ENCODE measurements around the gene ALAD. TPM values are rescaled to one million over a fixed set of nuclear protein-coding genes. Genes with fewer than 3 reads are reported as not detected.

ALAD gene
- total and polyA plus RNA-seq, 2 of the 13 experiments (the other 11 are each of a cell fraction or from before 2014, with no cell fraction given): 21.8 to 30.1 TPM

- TF ChIP-seq MNT (IDR thresholded peaks at IDR 0.05) (no peak), ZBTB7A (CRISPR knock-in tag; IDR thresholded peaks at IDR 0.05) (no peak), SNAPC4 (CRISPR knock-in tag; IDR thresholded peaks at IDR 0.05) (no peak), PRPF4 (IDR thresholded peaks at IDR 0.05; ENCODE audit: low read depth, low read length, poor library complexity, severe bottlenecking) (no peak), PCBP2 (optimal IDR thresholded peaks at IDR 0.05; ENCODE audit: low read depth, low read length, poor library complexity, severe bottlenecking) (no peak), MZF1 (CRISPR knock-in tag; IDR thresholded peaks at IDR 0.05; ENCODE audit: borderline replicate concordance) (no peak), ZNF569 (CRISPR knock-in tag; IDR thresholded peaks at IDR 0.05; ENCODE audit: borderline replicate concordance) (no peak), ZFP36 (IDR thresholded peaks at IDR 0.05; ENCODE audit: borderline replicate concordance, low read depth, low read length, partially characterized antibody) (no peak), ZBTB20 (CRISPR knock-in tag; IDR thresholded peaks at IDR 0.05; ENCODE audit: borderline replicate concordance, low read depth) (0 out of 2 replicates have a peak, but pooled peaks have one; percentile 14), ASH2L (IDR thresholded peaks at IDR 0.05; ENCODE audit: insufficient read length, low read depth, low read length) (peak; percentile 42), ZBTB26 (CRISPR knock-in tag; IDR thresholded peaks at IDR 0.05; ENCODE audit: borderline replicate concordance) (no peak), ZNF577 (CRISPR knock-in tag; IDR thresholded peaks at IDR 0.05; ENCODE audit: borderline replicate concordance, low read depth) (no peak), PTBP1 (IDR thresholded peaks at IDR 0.05; ENCODE audit: low read depth, low read length, poor library complexity, severe bottlenecking) (no peak), U2AF1 (optimal IDR thresholded peaks at IDR 0.05; ENCODE audit: low read depth, low read length) (no peak)
- TF ChIP-seq, protein P1, sequence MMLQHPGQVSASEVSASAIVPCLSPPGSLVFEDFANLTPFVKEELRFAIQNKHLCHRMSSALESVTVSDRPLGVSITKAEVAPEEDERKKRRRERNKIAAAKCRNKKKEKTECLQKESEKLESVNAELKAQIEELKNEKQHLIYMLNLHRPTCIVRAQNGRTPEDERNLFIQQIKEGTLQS (CRISPR knock-in tag; IDR thresholded peaks at IDR 0.05): no peak
- TF ChIP-seq, protein P2, sequence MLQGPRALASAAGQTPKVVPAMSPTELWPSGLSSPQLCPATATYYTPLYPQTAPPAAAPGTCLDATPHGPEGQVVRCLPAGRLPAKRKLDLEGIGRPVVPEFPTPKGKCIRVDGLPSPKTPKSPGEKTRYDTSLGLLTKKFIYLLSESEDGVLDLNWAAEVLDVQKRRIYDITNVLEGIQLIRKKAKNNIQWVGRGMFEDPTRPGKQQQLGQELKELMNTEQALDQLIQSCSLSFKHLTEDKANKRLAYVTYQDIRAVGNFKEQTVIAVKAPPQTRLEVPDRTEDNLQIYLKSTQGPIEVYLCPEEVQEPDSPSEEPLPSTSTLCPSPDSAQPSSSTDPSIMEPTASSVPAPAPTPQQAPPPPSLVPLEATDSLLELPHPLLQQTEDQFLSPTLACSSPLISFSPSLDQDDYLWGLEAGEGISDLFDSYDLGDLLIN (CRISPR knock-in tag; IDR thresholded peaks at IDR 0.05; ENCODE audit: borderline replicate concordance): no peak
- TF ChIP-seq, protein P3, sequence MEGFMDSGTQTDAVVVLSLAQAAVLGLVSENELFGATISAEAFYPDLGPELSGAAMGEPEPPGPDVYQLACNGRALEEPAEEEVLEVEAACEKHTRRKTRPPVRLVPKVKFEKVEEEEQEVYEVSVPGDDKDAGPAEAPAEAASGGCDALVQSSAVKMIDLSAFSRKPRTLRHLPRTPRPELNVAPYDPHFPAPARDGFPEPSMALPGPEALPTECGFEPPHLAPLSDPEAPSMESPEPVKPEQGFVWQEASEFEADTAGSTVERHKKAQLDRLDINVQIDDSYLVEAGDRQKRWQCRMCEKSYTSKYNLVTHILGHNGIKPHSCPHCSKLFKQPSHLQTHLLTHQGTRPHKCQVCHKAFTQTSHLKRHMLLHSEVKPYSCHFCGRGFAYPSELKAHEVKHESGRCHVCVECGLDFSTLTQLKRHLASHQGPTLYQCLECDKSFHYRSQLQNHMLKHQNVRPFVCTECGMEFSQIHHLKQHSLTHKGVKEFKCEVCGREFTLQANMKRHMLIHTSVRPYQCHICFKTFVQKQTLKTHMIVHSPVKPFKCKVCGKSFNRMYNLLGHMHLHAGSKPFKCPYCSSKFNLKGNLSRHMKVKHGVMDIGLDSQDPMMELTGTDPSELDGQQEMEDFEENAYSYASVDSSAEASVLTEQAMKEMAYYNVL (CRISPR knock-in tag; IDR thresholded peaks at IDR 0.05; ENCODE audit: borderline replicate concordance): no peak; the same call in 1 of the 2 replicates
Observed at GRCh38 chr9:113381909-113382411, 19.1 kb downstream of the ALAD start (continued).

All from HepG2 (cell line).